Fibroblast of peridontal ligament (primary cell): ENCODE results near the gene ZDHHC14.
A peak's percentile ranks its signal among the peaks of the same experiment; 100 is the strongest.

ENCODE experiments used
- DNase-seq: peaks from one replicate; pipeline ENCODE4 v3.0.0-alpha.2; 2010; ENCODE audit errors: extremely low read depth

The ZDHHC14 gene

GRCh38 chr6:157620944-157621343 is 240.0 kb downstream of the ZDHHC14 start:
- no peak for DNase-seq

- DNase-seq, result no peak
These were observed 240.4 kb downstream of the ZDHHC14 start for GRCh38 chr6:157621406-157621805.

- DNase-seq, result no peak
These were observed 241.4 kb downstream of the ZDHHC14 start for GRCh38 chr6:157622427-157622826.

- no peak for DNase-seq
These were observed 244.1 kb downstream of the ZDHHC14 start for GRCh38 chr6:157625111-157625510.

- DNase-seq, result peak; percentile 60
These were observed 244.8 kb downstream of the ZDHHC14 start for GRCh38 chr6:157625764-157626163.

- DNase-seq, result no peak
These were observed 246.4 kb downstream of the ZDHHC14 start for GRCh38 chr6:157627195-157627966.

GRCh38 chr6:157628463-157628862 is 247.5 kb downstream of the ZDHHC14 start:
- DNase-seq, result no peak

GRCh38 chr6:157629220-157629619 is 248.2 kb downstream of the ZDHHC14 start:
- peak; percentile 47 for DNase-seq

- DNase-seq, result no peak
These were observed 249.6 kb downstream of the ZDHHC14 start for GRCh38 chr6:157630463-157631080.

GRCh38 chr6:157631412-157631811 is 250.4 kb downstream of the ZDHHC14 start:
- DNase-seq, result peak; percentile 79

- no peak for DNase-seq
These were observed 251.0 kb downstream of the ZDHHC14 start for GRCh38 chr6:157631838-157632614.

GRCh38 chr6:157632821-157633220 is 251.8 kb downstream of the ZDHHC14 start:
- DNase-seq, result peak; percentile 82

- no peak for DNase-seq
These were observed 253.6 kb downstream of the ZDHHC14 start for GRCh38 chr6:157634546-157634945.

- no peak for DNase-seq
These were observed 254.6 kb downstream of the ZDHHC14 start for GRCh38 chr6:157635388-157636244.

GRCh38 chr6:157637516-157637915 is 256.5 kb downstream of the ZDHHC14 start:
- DNase-seq, result no peak

GRCh38 chr6:157637941-157638662 is 257.1 kb downstream of the ZDHHC14 start:
- DNase-seq, result no peak

GRCh38 chr6:157638779-157639178 is 257.8 kb downstream of the ZDHHC14 start:
- DNase-seq, result no peak

GRCh38 chr6:157640746-157641451 is 259.9 kb downstream of the ZDHHC14 start:
- no peak for DNase-seq

- DNase-seq, result no peak
These were observed 260.8 kb downstream of the ZDHHC14 start for GRCh38 chr6:157641837-157642236.

- no peak for DNase-seq
These were observed 261.7 kb downstream of the ZDHHC14 start for GRCh38 chr6:157642736-157643135.
